Stimulated activated CD4-positive, alpha-beta T cell treated with anti-CD3 and anti-CD28 coated beads, Interleukin-4, amount 100 ng/mL, for 48 hours (primary cell): ENCODE results near the gene KRT33A.
"Not testable (repeated sequence)": the region's sequence is repeated elsewhere in the genome, so short reads cannot be mapped to it uniquely, and the experiment has no call there.

ENCODE experiments used
- DNase-seq, 2 donors: peaks; one replicate each; pipeline ENCODE4 v3.0.0-alpha.2; 2020; ENCODE audit warnings: low read depth in 2 of 2

The KRT33A gene

DNA sequence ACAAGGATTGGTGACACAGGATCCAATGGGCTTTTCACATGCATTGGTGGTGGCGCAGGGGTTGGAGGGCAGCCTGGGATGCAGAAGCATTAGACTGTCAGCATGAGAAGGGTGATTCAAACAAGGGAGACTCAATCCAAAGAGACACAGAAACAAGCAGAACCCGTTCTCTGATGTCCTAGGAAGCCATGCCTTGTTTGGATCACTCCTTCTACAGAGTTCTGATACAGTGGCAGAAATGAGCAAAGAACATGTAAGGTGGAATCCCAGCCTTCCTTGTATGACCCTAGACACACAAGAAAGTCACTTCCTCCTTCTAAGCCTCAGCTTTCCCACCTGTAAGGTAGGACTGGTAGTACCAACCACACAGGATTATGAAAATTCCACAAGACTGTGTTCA lies 13.3 kb upstream of the KRT33A start:
- no peak for DNase-seq

DNA sequence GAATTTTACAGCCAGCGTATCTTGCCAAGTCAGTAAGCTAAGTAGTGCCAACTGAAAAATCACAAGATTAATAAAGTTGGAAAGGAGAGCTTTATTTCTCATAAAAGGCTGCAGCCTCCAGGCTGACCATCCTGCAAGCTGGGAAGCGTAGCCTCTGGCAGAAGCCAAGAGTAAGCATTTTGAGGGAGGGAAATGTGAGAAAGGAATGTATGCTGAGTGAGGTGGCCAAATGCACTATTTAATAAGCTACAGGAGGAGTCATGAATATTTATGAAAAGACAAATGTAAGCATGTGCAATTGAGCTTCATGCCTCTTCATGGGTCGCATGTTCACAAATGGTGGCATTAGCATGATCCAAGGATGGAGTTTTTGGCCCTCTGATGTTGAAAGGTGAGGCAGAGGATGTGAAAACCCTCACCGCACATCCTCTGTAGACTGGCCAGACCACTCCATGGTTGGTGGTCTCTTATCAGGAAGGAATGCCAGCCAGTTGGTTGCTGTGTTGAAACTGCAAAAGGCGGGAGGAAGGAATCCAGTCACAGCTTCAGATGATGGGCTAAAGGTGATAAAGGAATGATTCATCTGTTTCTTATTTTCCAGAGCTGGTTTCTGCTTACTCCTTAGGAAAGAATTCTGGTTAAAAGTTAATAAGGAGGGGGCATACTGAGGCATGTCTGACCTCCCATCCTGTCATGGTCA lies 9.8 kb upstream of the KRT33A start:
- DNase-seq: no peak

DNA sequence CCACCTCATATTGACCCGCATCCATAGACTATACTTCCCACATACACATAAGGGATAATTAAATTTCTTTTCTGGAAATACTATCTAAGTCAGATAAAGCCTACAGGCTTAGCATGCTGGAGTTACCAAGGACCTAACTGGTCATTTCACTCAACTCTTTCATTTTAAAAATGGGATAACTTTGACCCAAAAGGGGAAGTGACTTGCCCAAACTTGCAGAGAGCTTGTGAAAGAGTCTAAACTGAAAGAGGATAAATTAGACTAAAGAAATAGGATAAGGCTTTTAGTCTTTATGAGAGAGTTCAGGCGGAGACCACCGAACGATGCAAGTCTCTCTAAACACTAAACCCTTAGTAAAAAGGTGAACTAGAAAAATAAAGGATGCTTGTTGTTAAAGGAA lies 3.9 kb upstream of the KRT33A start:
- no peak for DNase-seq

DNA sequence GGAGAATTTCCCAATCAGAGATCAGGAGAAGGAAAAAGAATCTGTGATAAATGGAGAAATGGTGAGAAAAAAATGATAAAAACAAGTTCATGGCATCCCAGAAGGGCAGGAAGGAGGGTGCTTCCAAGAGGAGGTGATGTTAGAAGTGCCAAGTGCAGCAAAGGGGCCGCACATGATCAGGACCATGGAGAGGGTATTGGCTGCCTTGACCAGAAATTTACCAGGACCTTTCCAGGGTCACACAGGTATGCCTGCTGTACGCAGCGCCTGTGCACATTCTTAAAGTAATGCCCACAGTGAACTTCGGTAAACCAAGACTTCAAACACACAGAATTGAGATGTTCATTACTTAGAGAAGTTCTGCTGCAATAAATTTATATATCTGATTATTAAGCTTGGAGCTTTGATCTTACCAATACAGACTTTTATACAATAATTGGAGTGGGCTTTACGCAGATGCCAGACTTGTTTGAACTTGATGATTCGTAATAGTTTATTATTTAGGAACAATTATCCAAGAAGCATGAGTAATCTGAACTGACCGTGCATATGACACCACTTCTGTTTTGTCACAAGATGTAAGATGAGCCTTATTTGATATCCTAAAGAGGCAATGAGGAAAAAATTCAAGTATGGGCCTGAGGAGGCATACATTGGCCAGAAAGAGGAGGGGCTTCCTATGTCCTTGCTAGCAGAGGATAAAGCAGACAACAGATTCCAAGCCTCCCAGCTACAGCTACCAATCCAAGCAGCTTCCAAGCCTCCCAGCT lies 2.2 kb upstream of the KRT33A start:
- DNase-seq: no peak

DNA sequence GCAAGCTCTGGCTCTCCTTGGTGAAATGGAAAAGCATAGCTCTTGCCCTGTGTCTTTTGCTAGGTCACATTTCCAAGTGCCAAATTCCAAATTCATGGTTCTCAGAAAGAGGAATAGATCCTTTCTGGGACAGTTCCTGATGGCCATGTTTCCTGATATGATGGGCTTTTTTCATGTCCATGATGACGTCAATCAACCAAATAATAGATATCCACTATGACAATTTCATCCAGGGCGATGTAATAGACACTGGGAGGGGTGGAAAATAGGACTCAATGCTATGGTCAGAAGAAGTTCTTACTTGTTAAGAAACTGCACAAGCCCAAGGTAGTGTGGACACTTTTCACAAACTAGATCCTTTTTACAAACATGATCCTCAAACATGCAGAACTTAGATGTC lies 549 bp upstream of the KRT33A start:
- no peak for DNase-seq

DNA sequence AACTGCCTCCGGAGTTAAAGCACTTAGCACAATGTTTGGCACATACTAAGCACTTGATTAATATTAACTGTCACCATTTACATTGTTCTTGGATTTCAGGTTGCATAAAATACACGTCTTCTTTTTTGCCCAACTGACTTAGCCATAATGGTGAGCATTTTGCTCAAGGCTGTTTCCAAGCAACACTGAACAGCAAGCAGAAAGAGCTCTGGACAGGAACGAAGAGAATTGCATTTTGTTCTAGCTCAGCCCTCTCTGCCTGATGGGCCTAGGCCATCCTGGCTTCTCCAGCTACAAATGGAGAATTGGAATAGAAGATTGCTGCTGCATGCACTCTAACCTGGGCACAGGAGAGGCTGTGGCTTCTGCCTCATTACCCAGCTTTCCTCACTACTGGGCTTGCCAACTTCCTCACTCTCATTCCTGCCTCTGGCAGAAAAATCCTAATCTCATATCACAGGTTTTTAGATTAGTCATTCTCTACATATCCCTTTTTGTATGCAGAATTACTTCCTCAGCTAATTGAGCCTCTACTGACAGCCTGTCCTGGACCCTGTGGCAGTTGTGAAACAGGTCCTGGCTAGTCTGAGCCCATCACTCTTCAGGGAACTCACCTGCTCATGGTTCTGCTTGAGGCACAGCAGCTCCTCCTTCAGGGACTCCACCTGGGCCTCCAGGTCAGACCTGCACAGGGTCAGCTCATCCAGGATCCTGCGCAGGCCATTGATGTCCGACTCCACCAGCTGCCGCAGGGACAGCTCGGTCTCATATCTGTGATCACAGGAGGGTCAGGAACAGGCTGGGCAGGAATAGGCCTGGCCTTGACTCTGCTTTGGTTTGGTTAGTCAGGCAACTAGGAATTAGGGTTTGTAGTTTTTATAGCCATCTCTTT lies 2.5 kb downstream of the KRT33A start:
- DNase-seq: no peak

DNA sequence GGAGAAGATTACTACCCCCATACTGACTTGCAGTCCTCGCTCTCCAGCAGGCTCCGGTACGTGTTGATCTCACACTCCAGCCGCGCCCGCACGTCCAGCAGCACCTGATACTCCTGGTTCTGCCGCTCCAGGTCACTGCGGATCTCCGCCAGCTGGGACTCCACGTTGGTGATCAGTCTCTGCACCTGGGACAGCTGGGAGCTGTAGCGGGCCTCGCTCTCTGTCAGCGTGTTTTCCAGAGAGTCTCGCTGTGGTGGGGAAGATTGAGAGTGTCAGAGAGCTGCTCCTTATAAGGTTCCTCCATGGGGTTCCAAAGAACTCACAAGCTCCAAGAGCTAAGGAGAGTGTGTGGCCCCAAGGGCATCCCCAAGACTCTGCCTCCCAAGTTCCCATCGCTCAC lies 4.2 kb downstream of the KRT33A start:
- not testable (repeated sequence) for DNase-seq

DNA sequence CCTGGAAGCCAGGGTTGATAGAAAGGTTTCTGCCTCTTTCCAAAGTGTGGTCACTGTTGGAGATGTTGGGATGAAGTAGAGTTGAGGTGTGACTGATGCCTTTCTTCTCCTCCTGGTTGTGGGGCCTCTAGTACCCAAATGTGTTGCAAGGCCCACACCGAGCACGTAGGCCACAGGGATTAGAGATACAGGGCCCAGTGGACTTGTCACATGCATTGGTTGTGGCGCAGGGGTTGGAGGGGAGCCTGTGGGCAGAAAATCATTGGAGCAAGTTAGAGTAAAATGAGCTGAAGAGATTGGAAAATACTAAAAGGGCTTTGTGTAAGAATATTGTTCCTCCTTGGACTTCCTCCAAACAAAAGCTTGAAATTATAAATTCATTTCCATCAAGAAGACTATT lies 4.6 kb downstream of the KRT33A start:
- DNase-seq: no peak

DNA sequence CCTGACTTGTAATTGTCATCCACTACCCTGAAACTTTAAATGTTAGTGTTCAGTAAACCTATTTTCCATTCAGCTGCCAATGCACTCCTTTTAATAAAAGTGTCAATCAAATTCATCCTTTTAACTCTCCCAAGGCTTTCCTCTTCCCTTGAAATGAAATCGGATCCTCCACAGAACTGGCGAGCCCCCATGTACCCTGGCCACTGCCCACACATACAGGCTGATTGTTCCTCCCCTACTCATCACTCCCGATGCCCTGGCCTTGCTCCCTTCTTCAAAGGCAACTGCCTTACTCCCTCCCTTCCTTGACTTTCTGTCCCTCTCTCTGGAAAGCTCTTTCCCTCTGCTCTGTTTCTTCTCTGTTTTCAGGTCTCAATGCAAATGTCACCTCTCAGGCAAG lies 7.6 kb downstream of the KRT33A start:
- DNase-seq: no peak

DNA sequence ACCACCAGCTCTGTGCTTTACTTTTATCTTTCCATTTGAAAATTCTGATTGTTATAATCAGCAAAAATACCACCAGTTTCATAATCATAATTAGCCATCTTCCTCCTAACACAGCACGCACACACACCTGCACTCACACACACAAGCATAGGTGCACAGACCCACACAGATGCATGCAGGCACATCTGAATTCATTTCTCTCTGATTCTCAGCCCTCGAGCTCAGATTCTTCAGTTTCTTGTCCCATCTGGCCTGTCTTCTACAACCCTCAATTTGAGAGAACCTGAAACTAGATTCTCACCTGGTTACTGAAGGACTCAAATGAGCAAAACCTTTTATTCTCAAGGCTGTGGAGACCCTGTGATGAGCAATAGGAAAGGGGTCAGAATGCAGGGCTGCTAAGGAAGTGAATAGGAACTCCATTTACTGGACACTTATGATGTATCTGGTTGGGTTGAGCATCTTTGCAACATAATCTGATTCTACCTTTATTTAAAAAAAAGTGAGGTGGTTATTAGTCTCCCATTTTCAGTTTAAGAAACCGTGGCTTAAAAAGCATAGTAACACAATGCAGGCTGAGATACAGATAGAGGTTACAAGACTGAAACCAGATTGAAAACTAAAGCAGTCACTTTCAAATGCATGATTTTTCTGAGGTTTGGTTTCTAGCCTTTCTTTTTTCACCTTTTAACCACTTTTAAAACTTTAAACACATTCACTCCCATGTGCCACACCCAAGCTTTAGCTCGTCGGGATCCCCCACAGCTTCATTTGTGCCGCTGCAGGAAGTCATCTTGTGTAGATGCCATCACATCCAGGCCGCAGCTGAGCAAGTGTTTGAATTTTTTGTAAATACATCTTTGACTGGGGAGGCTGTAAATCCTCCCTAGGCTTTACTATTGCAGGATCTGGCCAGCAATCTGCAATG lies 9.4 kb downstream of the KRT33A start:
- DNase-seq: peak in 1 of 2 donors; percentile 31

DNA sequence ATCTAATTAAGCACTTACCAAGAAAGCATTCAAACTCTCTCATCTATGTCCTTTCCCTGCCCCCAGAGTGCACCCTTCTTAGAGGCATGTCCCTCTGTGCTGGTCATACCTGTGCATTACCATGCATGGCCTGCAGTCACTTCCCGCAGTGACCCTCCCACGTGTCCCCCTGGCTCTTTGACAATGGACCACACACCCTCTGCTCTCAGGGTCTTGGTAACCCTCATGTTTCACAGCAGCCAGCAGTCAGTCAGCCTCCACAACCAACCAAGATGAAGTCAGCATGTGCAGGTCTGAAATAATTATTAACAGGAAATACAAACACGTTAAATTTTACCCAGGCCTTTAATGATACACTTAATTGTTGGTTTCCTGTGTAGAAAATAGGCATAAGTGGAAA lies 10.1 kb downstream of the KRT33A start:
- DNase-seq: no peak

DNA sequence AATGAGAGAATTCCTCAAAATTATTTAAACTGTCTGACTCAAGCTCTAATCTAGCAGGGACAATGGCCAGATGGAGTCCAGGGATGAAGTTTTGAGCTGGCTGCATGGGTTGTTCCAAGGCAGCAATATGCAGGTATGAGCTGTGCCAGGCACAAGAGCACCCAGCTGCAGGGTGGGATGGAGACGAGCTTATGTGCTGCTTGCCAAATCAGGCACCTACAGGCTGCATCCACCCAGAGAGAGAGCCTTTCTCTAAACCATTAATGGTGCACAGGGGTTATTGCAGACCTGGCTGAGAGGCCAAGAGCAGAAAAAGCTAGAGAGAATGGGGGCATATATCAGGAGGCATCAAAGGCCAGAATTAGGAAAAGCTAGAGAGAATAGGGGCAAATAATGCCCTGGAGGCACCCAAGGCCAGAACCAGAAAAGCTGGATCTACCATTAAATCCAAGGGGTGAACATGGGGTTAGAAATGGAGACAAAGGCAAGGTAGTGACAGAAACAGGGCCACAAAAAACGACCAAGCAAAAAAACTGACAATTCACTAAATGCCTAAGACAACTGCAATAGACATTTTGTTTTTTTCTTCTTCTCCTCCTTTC lies 11.0 kb downstream of the KRT33A start:
- DNase-seq: no peak

DNA sequence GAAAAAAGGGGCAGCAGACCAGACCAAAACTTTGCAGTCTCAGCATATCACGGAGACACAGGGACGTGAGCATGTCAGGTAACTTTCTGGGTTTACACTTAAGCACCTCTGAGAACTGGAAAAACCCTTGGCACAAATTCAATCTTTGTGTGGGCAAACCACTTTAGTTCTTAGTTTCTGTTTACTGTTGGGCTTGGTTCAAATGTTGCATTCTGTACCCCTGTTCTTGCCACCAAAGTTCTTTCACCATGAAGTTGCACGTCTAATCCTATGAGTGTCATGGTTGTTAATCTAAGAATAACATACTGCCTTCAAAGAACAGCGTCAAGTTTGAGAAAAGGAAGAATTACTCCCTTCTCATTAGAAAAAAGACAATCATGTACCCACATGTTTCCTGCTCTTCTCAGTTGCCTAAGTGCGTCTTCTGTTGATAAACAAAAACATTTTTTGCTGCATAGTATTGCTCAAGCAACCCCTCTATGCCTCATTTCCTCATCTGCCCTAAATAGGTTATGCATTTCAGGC lies 11.6 kb downstream of the KRT33A start:
- DNase-seq: no peak

DNA sequence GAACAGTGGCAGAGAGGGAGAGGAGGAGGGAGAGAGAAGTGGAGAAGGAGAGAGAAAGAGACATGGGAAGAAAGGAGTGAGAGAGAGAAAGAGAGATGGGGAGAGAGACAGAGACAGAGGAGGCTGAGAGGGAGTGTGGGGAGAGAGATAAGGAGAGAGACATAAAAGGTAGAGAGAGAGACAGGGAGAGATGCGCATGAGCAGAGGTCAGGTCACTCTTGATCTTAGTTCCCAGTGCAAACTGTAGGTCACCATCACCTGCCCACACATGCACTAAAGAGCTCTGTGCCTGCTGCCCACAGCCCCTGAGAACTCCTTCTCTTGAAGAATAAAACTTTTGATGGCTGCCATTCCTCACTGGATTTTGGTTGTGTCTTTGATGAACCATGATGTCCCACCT lies 14.9 kb downstream of the KRT33A start:
- no peak for DNase-seq

DNA sequence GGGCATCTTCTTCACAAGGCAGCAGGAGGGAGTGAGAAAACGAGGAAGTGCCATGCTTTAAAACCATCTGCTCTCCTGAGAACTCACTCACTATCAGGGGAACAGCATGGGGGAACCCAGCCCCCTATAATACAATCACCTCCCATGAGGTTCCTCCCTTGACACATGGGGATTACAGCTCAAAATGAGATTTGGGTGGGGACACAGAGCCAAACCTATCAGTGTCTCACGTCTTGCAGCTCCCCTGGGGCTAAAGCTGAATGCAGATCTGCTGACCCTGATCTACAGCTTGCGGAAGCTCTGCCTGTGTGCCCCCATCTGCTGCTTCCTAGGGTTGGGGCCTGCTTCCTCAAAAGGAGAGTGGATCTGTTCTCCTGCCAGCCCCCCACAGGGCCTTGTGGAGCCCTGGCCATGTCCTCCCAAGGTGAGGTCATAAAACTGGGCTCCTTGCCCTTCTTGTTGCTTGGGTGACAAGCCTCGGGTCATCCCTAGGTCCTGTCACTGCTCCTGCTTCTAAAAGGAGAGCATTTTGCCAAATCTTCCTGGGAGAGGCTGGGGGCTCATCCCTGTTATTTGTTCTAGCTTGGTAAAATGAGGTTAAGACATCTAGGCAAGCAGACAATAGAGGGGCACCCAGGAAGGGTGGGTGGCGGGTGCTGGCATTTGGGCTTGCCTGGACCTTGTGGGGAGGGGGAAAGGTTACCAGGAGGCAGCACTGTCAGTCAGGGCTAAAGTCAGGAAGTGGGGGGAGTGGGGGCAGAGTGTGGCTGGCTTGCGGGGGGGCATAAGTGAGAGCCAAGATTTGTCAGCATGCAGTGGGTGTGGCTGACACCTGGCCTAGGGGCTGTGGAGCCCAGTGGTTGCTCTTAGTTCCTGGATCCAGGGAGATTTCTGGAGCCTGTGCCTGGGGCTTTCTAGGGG lies 16.0 kb downstream of the KRT33A start:
- DNase-seq: no peak

DNA sequence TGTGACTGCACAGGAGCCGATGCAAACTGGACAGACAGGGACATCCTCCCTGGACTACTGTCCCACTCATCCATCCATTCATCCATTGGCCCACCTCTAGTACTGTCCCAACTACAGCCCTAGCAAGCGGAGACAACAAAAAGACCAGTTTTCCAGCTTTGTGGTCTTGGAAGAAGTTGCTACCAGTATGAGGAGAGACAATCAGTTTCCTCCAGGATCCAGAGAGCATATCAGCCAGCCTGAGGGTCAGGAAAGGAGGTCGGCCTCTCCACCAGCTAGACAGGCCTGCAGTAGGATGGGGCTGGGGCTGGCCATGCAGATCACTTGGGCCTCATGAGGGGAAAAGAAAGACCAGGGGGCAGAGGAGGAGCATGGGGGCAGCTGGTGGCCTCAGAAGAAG lies 16.8 kb downstream of the KRT33A start:
- DNase-seq: no peak

DNA sequence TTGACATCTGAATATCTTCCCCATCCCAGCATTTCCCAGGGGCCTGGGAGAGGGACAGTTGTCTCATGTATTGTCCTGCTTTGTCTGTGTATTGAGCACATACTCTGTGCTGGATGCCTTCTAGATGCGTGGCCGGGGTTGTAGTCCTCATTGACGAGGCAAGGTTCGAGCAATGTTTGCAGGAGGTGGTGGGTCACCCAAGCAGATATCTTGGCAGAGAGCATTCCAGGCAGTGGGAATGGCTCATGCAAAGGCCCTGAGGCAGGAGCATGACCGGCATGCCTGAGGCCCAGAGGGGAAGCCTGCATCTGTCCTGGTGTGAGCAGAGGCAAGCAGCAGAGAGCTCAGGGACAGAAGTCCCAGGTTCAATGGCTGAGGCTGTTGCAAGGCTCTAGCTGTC lies 17.5 kb downstream of the KRT33A start:
- no peak for DNase-seq

DNA sequence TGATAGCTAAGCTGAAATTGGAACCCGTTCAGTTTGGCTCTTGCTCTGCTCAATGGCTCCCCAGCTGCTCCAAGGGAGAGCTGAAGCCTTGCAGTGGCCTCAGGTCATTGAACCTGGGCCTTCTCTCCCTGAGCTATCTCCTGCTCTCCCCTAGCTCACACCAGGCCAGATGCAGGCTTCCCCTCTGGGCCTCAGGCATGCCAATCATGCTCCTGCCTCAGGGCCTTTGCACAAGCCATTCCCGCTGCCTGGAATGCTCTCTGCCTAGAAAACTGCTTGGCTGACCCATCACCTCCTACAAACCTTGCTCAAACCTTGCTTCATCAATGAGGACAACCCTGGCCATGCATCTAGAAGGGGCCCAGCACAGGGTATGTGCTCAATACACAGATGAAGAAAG lies 18.4 kb downstream of the KRT33A start:
- DNase-seq: no peak

DNA sequence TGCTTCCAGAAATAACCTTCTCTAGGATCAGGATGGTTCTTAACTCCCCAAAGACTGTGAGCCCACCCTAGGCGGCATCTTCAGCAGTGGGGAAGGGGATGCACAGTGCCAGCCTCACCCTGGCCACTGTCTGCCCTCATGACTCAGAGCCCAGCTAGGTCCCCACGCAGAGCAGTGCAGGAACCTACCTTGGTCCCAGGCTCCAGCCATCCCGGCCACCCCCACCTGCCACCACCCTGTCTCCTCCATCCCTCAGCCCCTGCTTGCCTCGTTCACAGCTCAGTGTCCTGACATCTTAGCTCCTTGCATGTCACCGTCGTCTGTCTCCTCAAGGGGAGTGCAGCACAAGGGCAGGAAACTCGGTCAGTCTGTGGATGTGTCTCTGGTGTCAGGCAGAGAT lies 19.0 kb downstream of the KRT33A start:
- DNase-seq: no peak
